SK-N-SH treated with all-trans-retinoic acid at 6 μM for 48 hours (cell line): ENCODE results near the gene FXR1.

Experiments
- BACH2 ChIP-seq: fragments of 250-450 bp; sonication (Bioruptor Pico); IDR thresholded peaks from 2 replicates; pipeline ENCODE4 v1.9.0; 2021; ENCODE audit warnings: mild to moderate bottlenecking, borderline replicate concordance
- ESRRG ChIP-seq: fragments of 250-450 bp; sonication (Bioruptor Pico); IDR thresholded peaks from 2 replicates; pipeline ENCODE4 v1.6.1; 2021; ENCODE audit warnings: mild to moderate bottlenecking
- TF ChIP-seq, protein P1 (sequence below): fragments of 250-450 bp; sonication (Bioruptor Pico); IDR thresholded peaks from 2 replicates; pipeline ENCODE4 v1.8.0; 2021; ENCODE audit warnings: low read depth, mild to moderate bottlenecking, moderate library complexity, borderline replicate concordance

DNA sequence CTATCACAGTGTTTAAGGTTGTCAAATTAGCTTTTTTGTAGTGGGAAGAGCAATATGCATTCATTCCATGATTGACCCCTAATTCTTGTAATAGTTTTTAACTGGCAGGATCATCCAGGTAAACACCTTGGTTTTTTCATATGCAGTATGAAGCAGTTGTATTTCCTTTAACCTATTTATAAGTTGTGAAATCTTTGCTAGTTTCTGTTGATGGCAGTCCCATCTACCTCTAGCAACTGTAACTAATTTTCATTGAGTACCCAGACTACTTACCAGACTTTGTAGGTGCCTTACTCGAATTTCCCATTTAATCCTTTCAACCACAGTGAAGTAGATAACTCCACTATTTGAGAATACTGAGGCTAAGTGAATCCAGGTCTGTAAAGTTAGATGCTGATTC is 6.1 kb downstream of the FXR1 start:
- TF ChIP-seq BACH2 (CRISPR knock-in tag) (no peak), ESRRG (CRISPR knock-in tag) (no peak)
- TF ChIP-seq, protein P1, sequence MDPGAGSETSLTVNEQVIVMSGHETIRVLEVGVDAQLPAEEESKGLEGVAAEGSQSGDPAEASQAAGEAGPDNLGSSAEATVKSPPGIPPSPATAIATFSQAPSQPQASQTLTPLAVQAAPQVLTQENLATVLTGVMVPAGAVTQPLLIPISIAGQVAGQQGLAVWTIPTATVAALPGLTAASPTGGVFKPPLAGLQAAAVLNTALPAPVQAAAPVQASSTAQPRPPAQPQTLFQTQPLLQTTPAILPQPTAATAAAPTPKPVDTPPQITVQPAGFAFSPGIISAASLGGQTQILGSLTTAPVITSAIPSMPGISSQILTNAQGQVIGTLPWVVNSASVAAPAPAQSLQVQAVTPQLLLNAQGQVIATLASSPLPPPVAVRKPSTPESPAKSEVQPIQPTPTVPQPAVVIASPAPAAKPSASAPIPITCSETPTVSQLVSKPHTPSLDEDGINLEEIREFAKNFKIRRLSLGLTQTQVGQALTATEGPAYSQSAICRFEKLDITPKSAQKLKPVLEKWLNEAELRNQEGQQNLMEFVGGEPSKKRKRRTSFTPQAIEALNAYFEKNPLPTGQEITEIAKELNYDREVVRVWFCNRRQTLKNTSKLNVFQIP (CRISPR knock-in tag): no peak
